Right lung (tissue), 10 donors: ENCODE results near the gene MOG. TPM values are rescaled to one million over a fixed set of nuclear protein-coding genes. Genes with fewer than 3 reads are reported as not detected.

Experiments
- DNase-seq, 2 donors: peaks; one replicate each; pipeline ENCODE4 v3.0.0-alpha.2; 2013
- long read RNA-seq, 8 donors: transcript quantifications; one replicate each; lab custom pipeline, GENCODE V29; 2026
- polyA plus RNA-seq, 5 donors: library from polyadenylated mRNA; unstranded; fragments of 120-200 nt; gene quantifications; one replicate each; pipeline versions ENCODE4 v1.2.1 to v1.2.3, GENCODE V29; 2013; ENCODE audit warnings: inconsistent platforms in 1 of 5, low replicate concordance in 1 of 5; ENCODE audit not compliant: insufficient read length in 5 of 5, insufficient read depth in 1 of 5

Gene MOG
- polyA plus RNA-seq: under 1 TPM in 1 of 5 donors, not detected in 4; 0.13 TPM
- long read RNA-seq, donor 1, partial matches to known transcripts: 197 of 223 reads
- long read RNA-seq, donor 1, other reads (novel, unspliced or antisense): 26 of 223 reads
- long read RNA-seq, donor 2, partial matches to known transcripts: 82 of 87 reads
- long read RNA-seq, donor 2, other reads (novel, unspliced or antisense): 5 of 87 reads
- long read RNA-seq, donor 3, partial matches to known transcripts: 181 of 187 reads
- long read RNA-seq, donor 3, other reads (novel, unspliced or antisense): 6 of 187 reads
- long read RNA-seq, donor 4, partial matches to known transcripts: 133 of 133 reads
- long read RNA-seq, donor 4, other reads (novel, unspliced or antisense): 0 of 133 reads
- long read RNA-seq, donor 5, partial matches to known transcripts: 192 of 199 reads
- long read RNA-seq, donor 5, other reads (novel, unspliced or antisense): 7 of 199 reads
- long read RNA-seq, donor 6, partial matches to known transcripts: 115 of 115 reads
- long read RNA-seq, donor 6, other reads (novel, unspliced or antisense): 0 of 115 reads
- long read RNA-seq, donor 7: 0 reads
- long read RNA-seq, donor 8: 0 reads

GRCh38 chr6:29656798-29657197, at the start of gene MOG:
Gene MOG, plus strand, starts transcription at chr6:29657092. Its CDS starts 118 bp downstream, at chr6:29657210.
- no peak for DNase-seq

GRCh38 chr6:29608131-29608530, 48.8 kb upstream of the MOG start:
- no peak for DNase-seq

GRCh38 chr6:29610540-29610939, 46.4 kb upstream of the MOG start:
- no peak for DNase-seq

GRCh38 chr6:29611426-29611825, 45.5 kb upstream of the MOG start:
- no peak for DNase-seq

GRCh38 chr6:29617782-29618554, 38.9 kb upstream of the MOG start:
- DNase-seq: no peak

- DNase-seq: no peak
Measured at GRCh38 chr6:29619578-29620160, 37.2 kb upstream of the MOG start.

- no peak for DNase-seq
Measured at GRCh38 chr6:29620630-29621029, 36.3 kb upstream of the MOG start.

- no peak for DNase-seq
Measured at GRCh38 chr6:29624520-29624961, 32.4 kb upstream of the MOG start.

- DNase-seq: no peak
Measured at GRCh38 chr6:29625337-29625930, 31.5 kb upstream of the MOG start.

GRCh38 chr6:29626948-29627754, 29.7 kb upstream of the MOG start:
- DNase-seq: no peak

- DNase-seq: peak; percentile 77 to 78
Measured at GRCh38 chr6:29627755-29628418, 29.0 kb upstream of the MOG start.

GRCh38 chr6:29628419-29629281, 28.2 kb upstream of the MOG start:
- DNase-seq: peak; percentile 58 to 70

- no peak for DNase-seq
Measured at GRCh38 chr6:29629571-29629970, 27.3 kb upstream of the MOG start.

GRCh38 chr6:29630315-29630714, 26.6 kb upstream of the MOG start:
- no peak for DNase-seq

GRCh38 chr6:29631209-29631810, 25.6 kb upstream of the MOG start:
- no peak for DNase-seq

- DNase-seq: peak; percentile 57 to 68
Measured at GRCh38 chr6:29631860-29632731, 24.8 kb upstream of the MOG start.

- DNase-seq: peak; percentile 90 to 91
Measured at GRCh38 chr6:29632789-29633533, 23.9 kb upstream of the MOG start, which contains the start of gene GABBR1. Gene GABBR1, minus strand, starts transcription at chr6:29633183. Its CDS starts 798 bp downstream, at chr6:29632385.
